HCEC 1CT (cell line): ENCODE data around the gene AADACL4.

Source experiments
- DNase-seq: peaks from one replicate; pipeline ENCODE4 v3.0.0-alpha.2; 2017

AADACL4 gene

DNA sequence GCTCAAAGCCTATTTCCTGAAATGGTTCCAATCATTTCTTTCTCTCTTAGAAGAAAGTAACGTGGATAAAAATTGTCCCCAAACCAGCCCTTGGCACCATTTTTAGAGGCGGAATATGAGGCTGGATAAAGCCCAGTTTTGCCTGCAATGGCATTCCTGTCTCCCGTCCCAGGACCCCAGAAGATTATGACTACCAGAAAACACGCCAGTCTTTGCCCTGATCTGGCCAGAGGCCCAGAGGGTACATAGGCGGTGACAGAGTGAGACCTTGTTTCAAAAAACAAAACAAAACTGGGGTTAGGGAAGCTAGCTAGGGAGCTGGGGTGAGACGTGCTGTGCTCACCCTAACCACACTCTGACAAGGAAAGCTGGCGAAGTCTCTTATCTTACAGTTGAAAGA, at the start of gene AADACL4:
TSS of gene AADACL4 (plus strand) at position 301 of the 400 bp plus-strand sequence. CDS start 462 bp downstream, outside the sequence.
- DNase-seq, result no peak

GRCh38 chr1:12594490-12594889, 49.4 kb upstream of the AADACL4 start:
- DNase-seq, result no peak

GRCh38 chr1:12594966-12595756, 48.7 kb upstream of the AADACL4 start:
- peak; percentile 34 for DNase-seq

DNA sequence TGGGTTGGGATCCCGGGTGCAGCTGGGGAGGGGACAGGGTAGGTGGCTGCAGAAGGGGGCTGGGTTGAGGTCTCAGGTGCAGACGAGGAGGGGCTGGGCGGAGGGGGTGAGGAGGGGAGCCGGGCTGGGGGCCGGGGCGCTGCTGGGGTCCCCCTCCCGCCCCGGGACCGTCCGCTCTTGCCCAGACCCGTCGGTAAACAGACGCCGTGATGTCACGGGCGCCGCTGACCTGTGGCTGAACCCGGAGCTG, 48.2 kb upstream of the AADACL4 start:
- DNase-seq, result no peak

- peak; percentile 94 for DNase-seq
Observed at GRCh38 chr1:12596007-12596821, 47.7 kb upstream of the AADACL4 start.

DNA sequence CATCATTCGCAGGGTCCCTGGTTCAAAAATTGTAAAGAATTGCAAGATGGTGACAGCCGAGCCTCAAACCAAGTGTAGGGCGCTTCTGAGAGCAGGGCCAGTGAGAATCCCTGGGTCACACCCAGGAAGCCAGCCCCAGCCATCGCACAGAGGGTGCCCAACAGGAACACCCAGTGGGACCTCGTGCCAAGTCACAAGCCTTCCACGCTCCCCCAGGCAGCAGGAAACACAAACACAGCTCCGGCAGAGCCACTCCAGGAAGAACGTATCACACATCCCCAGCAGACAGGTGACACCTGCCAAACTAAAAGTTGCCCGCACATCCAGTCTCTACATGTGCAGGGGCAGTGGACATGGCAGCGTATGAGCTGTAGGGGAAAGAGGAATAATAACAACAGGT, 46.1 kb upstream of the AADACL4 start:
- no peak for DNase-seq

GRCh38 chr1:12598974-12599373, 44.9 kb upstream of the AADACL4 start:
- DNase-seq, result no peak

DNA sequence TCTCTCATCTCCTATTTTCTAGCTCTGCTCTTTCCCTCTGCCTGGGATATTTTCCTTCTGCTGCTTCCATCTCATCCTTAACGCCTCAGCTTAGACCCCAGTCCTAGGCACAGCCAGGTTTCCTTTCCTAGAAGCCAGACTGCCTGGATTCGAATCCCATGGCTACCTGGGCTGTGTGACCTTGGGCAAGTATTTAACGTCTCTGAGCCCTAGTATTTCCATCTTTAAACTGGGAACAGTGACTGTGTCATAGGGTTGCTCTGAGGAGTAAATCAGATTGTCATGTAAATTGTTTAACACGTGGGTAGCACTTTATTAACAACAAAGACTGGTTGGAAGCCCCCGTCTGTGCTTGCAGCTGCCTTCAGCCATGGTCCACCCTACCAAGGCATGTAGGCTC, 44.2 kb upstream of the AADACL4 start:
- DNase-seq, result no peak

DNA sequence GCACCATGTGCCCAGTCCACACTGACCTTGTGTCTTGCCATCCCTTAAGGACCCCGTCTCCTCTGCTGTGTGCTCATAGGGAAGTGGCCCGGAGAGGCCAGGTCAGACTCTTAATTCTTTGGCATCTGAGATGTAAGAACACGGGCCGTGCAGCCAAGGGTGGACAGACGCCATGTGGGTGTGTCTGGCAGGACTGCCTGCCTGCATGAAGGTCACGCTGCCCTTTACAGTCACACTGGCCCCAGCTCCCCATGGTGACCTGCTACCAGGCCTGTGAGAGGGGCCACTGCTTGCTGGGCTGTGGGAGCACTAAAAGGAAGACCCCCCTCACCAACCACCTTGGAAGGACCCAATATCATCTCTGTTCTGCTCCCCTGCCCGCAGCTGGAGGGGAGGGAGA, 43.5 kb upstream of the AADACL4 start:
- DNase-seq, result no peak

- no peak for DNase-seq
Observed at GRCh38 chr1:12600880-12601633, 42.8 kb upstream of the AADACL4 start.

GRCh38 chr1:12601700-12602658, 41.9 kb upstream of the AADACL4 start:
- no peak for DNase-seq

DNA sequence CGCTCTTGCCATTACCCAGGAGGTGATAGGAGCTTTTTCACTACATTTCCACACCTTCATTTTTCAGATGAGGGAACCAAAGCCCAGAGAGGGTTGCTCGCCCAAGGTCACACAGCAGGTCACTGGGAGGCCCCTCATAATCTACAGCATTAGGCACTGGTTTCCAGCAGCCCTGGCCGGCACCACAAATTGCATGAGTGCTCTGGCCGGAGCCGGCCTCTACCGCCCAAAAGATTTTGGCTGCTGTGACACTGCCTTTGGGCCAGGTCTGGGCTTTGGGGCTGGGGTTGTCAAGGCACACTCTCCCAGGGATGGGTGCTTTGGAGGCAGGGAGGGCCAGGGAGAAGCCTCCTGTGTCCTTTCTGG, 41.2 kb upstream of the AADACL4 start:
- DNase-seq, result no peak

- DNase-seq, result no peak
Observed at GRCh38 chr1:12603224-12603623, 40.7 kb upstream of the AADACL4 start.

GRCh38 chr1:12604114-12604874, 39.6 kb upstream of the AADACL4 start:
- DNase-seq, result peak; percentile 97

DNA sequence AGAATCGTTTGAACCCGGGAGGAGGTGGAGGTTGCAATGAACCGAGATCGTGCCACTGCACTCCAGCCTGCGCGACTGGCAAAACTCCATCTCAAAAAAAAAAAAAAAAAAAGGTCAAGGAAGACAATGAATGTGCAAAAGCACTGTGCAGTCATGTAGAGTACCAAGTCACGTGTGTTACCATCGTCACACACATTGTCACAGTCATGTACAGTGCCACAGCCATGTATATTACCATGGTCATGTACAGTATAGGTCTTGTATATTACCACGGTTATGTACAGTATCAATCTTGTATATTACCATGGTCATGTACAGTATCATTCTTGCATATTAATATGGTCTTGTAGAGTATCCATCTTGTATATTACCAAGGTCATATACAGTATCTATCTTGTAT, 38.9 kb upstream of the AADACL4 start:
- DNase-seq, result no peak

- no peak for DNase-seq
Observed at GRCh38 chr1:12607263-12607662, 36.6 kb upstream of the AADACL4 start.

GRCh38 chr1:12608311-12608957, 35.5 kb upstream of the AADACL4 start:
- DNase-seq, result no peak

DNA sequence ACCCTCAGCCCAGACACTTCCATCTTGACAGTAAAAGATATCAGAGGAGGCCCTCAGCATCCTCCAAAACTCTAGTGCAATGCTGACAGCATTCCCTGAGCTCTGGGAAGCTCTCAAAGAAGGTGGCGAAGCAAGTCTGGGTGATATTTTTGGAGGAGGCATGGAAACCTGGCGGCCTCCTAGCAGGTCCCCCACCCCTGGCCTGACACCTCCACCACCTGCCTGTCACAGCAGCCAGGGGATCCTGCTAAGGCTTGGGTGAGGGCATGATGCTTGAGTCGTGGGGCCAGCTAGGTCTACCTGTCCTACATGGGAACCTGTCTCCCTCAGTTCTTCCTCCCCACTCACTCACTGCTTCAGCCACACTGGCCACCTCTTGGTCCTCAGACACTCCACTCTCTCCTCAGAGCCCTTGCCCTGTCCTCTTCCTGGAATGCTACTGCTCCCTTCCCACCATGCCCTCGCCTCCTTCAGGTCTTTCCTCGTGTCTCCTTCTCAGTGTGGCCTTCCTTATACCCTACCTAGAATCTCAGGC, 34.3 kb upstream of the AADACL4 start:
- DNase-seq, result no peak

DNA sequence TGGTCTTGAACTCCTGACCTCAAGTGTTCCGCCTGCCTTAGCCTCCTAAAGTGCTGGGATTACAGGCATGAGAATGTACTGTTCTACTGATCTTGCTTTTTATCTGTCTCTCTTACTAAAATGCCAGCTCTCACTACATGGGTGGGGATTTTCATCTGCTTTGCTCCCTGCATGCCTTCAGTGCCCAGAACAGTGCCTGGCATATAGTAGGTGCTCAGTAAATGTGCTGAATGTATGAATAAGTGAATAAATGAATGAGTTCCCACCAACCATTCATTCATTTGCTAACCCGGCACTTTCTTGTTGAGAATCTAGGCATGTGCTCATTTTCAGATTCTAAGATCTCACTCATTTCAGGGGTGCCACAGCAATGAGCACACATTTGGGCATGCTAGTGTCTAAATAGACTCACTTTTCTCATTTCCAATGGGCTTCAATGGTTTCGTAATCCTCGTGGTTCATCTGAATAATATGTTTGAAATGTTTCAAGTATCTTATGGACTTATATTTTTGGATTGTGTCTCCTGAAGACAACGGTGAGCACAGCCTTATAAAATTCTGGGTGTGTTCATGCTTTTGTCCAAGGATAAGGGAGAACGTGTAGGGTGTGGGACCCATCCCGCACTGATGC, 33.5 kb upstream of the AADACL4 start:
- peak; percentile 57 for DNase-seq

DNA sequence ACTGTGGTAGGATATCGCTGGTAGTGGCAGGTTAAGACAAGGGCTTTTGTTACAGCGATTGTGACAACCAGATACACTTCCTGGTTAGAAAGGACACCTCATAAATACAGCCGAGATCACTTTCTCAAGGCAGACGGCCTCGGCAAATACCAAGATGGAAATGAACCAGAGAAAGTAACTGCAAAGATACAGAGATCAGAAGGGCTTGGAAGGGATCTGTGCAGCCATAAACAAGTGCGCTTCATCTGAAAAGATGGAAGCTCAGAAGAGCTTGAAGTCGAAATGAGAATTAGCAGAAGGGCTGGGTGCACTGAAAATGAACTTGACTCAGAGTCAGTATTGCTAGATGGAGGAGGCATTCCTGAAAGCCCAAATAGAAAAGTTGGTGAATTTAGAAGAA, 32.9 kb upstream of the AADACL4 start:
- no peak for DNase-seq

- DNase-seq, result no peak
Observed at GRCh38 chr1:12613180-12613579, 30.7 kb upstream of the AADACL4 start.
